ENCODE measurements around the gene MPST. TPM values are rescaled to one million over a fixed set of nuclear protein-coding genes. Genes with fewer than 3 reads are reported as not detected.

The MPST gene
- total RNA-seq, 1 experiment from 2014 or later = 66.6 TPM

GRCh38 chr22:37050913-37051312, 31.4 kb downstream of the MPST start:
- no peaks in the 10 kb centered on the region for H3K9me3 ChIP-seq (ENCODE audit: low read depth, low read length, poor library complexity, severe bottlenecking)
- H3K4me3 ChIP-seq (ENCODE audit: low read depth, low read length, poor library complexity, severe bottlenecking) = peak overlapping the region; percentile 92
- CTCF ChIA-PET = interaction anchor here (0.6 to 0.7 kb wide), 2 partner anchors 10 to 249 kb away, joined by 3 to 6 read pairs; no protein-coding TSS in a partner anchor
- intact Hi-C loops (cut with micrococcal nuclease; ENCODE audit: unreplicated experiment) = no loop called here
- H3K36me3 ChIP-seq (ENCODE audit: insufficient read depth, low read length, poor library complexity, severe bottlenecking) = no peaks in the 10 kb centered on the region
- no peaks in the 10 kb centered on the region for H3K27me3 ChIP-seq (replicated peaks; ENCODE audit: insufficient read depth, low read depth, low read length, poor library complexity)
- no TSS peak for BruUV-seq (replicated peaks)
- peaks cover 4% of the 10 kb centered on the region for H3K4me1 ChIP-seq (ENCODE audit: insufficient read depth, low read length, poor library complexity, severe bottlenecking)
- DNase-seq (ENCODE audit: low spot score) = no peak
- no peak overlapping the region for H3K27ac ChIP-seq (ENCODE audit: low read depth, low read length, poor library complexity, severe bottlenecking)
- POLR2A ChIA-PET (ENCODE audit: low non-redundant PET) = interaction anchor here (0.6 to 0.7 kb wide), 2 partner anchors 557 to 737 kb away, joined by 3 to 15 read pairs; no protein-coding TSS in a partner anchor
- TF ChIP-seq EZH2 (IDR thresholded peaks at IDR 0.05; ENCODE audit: borderline replicate concordance, low read depth, low read length, poor library complexity, severe bottlenecking) (no peak), CTCF (conservative IDR thresholded peaks at IDR 0.05; ENCODE audit: low read depth, low read length) (no peak)

GRCh38 chr22:37051391-37052385, 32.1 kb downstream of the MPST start, which contains the start of gene KCTD17:
KCTD17 (plus strand) TSS chr22:37051742; CDS start chr22:37051761, 19 bp downstream.
- no peak for TF ChIP-seq EZH2 (IDR thresholded peaks at IDR 0.05; ENCODE audit: borderline replicate concordance, low read depth, low read length, poor library complexity, severe bottlenecking)
- no peak for TF ChIP-seq CTCF (conservative IDR thresholded peaks at IDR 0.05; ENCODE audit: low read depth, low read length)
- Histone ChIP-seq H3K9me3 (ENCODE audit: low read depth, low read length, poor library complexity, severe bottlenecking) (no peaks in the 10 kb centered on the region), H3K36me3 (ENCODE audit: insufficient read depth, low read length, poor library complexity, severe bottlenecking) (no peaks in the 10 kb centered on the region), H3K4me1 (ENCODE audit: insufficient read depth, low read length, poor library complexity, severe bottlenecking) (peaks cover 4% of the 10 kb centered on the region), H3K27ac (ENCODE audit: low read depth, low read length, poor library complexity, severe bottlenecking) (no peak within 1 kb of the TSS), H3K4me3 (ENCODE audit: low read depth, low read length, poor library complexity, severe bottlenecking) (peak within 1 kb of the TSS; percentile 92), H3K27me3 (replicated peaks; ENCODE audit: insufficient read depth, low read depth, low read length, poor library complexity) (no peaks in the 10 kb centered on the region)
- intact Hi-C loops (cut with micrococcal nuclease; ENCODE audit: unreplicated experiment) = no loop called here
- CTCF ChIA-PET = interaction anchor here (0.6 to 0.7 kb wide), 4 partner anchors 11 to 375 kb away, joined by 3 to 6 read pairs (median 4); no protein-coding TSS in a partner anchor
- DNase-seq (ENCODE audit: low spot score) = peak; percentile 84
- POLR2A ChIA-PET (ENCODE audit: low non-redundant PET) = interaction anchor here (0.6 to 0.7 kb wide), 2 partner anchors 556 to 736 kb away, joined by 3 to 15 read pairs; no protein-coding TSS in a partner anchor
- BruUV-seq (replicated peaks) = no TSS peak

- no peaks in the 10 kb centered on the region for H3K27me3 ChIP-seq (replicated peaks; ENCODE audit: insufficient read depth, low read depth, low read length, poor library complexity)
- CTCF ChIA-PET = interaction anchor here (0.7 kb wide), 1 partner anchor 74 kb away, joined by 5 read pairs; no protein-coding TSS in a partner anchor
- peaks cover 3% of the 10 kb centered on the region for H3K36me3 ChIP-seq (ENCODE audit: insufficient read depth, low read length, poor library complexity, severe bottlenecking)
- peak overlapping the region; percentile 92 for H3K4me3 ChIP-seq (ENCODE audit: low read depth, low read length, poor library complexity, severe bottlenecking)
- peaks cover 4% of the 10 kb centered on the region for H3K4me1 ChIP-seq (ENCODE audit: insufficient read depth, low read length, poor library complexity, severe bottlenecking)
- DNase-seq (ENCODE audit: low spot score) = no peak
- no peak overlapping the region for H3K27ac ChIP-seq (ENCODE audit: low read depth, low read length, poor library complexity, severe bottlenecking)
- intact Hi-C loops (cut with micrococcal nuclease; ENCODE audit: unreplicated experiment) = no loop called here
- no TSS peak for BruUV-seq (replicated peaks)
- no peaks in the 10 kb centered on the region for H3K9me3 ChIP-seq (ENCODE audit: low read depth, low read length, poor library complexity, severe bottlenecking)
- no peak for TF ChIP-seq CTCF (conservative IDR thresholded peaks at IDR 0.05; ENCODE audit: low read depth, low read length)
- TF ChIP-seq EZH2 (IDR thresholded peaks at IDR 0.05; ENCODE audit: borderline replicate concordance, low read depth, low read length, poor library complexity, severe bottlenecking) = no peak
- POLR2A ChIA-PET (ENCODE audit: low non-redundant PET) = no interaction called here
These were observed 33.1 kb downstream of the MPST start for GRCh38 chr22:37052386-37053309.

Data from A673 (cell line).